HL-60 (cell line): ENCODE measurements around the gene GABRE.

Source experiments
- CTCF ChIP-seq: IDR thresholded peaks from one replicate; pipeline ENCODE4 v1.5.1; 2011; ENCODE audit warnings: low read length, control low read depth, inconsistent platforms; ENCODE audit not compliant: insufficient read depth
- GABPA ChIP-seq: IDR thresholded peaks from 2 replicates; pipeline ENCODE4 v1.6.1; 2012; ENCODE audit warnings: low read depth
- POLR2AphosphoS5 ChIP-seq: IDR thresholded peaks from 2 replicates; pipeline ENCODE4 v1.6.1; 2012; ENCODE audit warnings: low read depth
- REST ChIP-seq: IDR thresholded peaks from 2 replicates; pipeline ENCODE4 v1.6.1; 2012; ENCODE audit warnings: low read depth; ENCODE audit not compliant: insufficient replicate concordance

- TF ChIP-seq CTCF = no peak
- TF ChIP-seq POLR2AphosphoS5 = no peak
- TF ChIP-seq REST = no peak
- TF ChIP-seq GABPA = no peak
These were observed 62.3 kb downstream of the GABRE start for GRCh38 chrX:151912221-151912620.
